GM21723 (cell line): ENCODE measurements around the gene ETFDH.
"Not testable (repeated sequence)": the region's sequence is repeated elsewhere in the genome, so short reads cannot be mapped to it uniquely, and the experiment has no call there.

ENCODE experiments used
- ATAC-seq: cut with Tn5 transposase; IDR thresholded peaks from one replicate; pipeline ENCODE4 v1.9.1; 2021; ENCODE audit warnings: mild to moderate bottlenecking, moderate library complexity; ENCODE audit not compliant: unreplicated experiment

The ETFDH gene

GRCh38 chr4:158750379-158750778 is 78.3 kb downstream of the ETFDH start:
- ATAC-seq = no peak

GRCh38 chr4:158754385-158755180 is 82.5 kb downstream of the ETFDH start:
- ATAC-seq = no peak

- not testable (repeated sequence) for ATAC-seq
Measured at GRCh38 chr4:158755819-158756218, 83.7 kb downstream of the ETFDH start.

GRCh38 chr4:158756588-158756987 is 84.5 kb downstream of the ETFDH start:
- no peak for ATAC-seq

- ATAC-seq = no peak
Measured at GRCh38 chr4:158758142-158758541, 86.0 kb downstream of the ETFDH start.

GRCh38 chr4:158758703-158759102 is 86.6 kb downstream of the ETFDH start:
- ATAC-seq = no peak
